SU-DHL-6 (cell line): ENCODE results near the gene CC2D1B.

Experiments used
- CTCF ChIP-seq: fragments of 200-600 bp; sonication (generic); IDR thresholded peaks from one replicate; pipeline ENCODE4 v1.5.1; 2017; ENCODE audit warnings: antibody characterized with exemption, mild to moderate bottlenecking, low read length, moderate library complexity; ENCODE audit not compliant: insufficient read depth, poor library complexity, severe bottlenecking
- EZH2phosphoT487 ChIP-seq: fragments of 200-600 bp; sonication (generic), shearing (Covaris generic); conservative IDR thresholded peaks from 2 replicates; pipeline ENCODE4 v1.6.1; 2018; ENCODE audit warnings: mild to moderate bottlenecking, antibody characterized with exemption, low read length, moderate library complexity, mixed read lengths

DNA sequence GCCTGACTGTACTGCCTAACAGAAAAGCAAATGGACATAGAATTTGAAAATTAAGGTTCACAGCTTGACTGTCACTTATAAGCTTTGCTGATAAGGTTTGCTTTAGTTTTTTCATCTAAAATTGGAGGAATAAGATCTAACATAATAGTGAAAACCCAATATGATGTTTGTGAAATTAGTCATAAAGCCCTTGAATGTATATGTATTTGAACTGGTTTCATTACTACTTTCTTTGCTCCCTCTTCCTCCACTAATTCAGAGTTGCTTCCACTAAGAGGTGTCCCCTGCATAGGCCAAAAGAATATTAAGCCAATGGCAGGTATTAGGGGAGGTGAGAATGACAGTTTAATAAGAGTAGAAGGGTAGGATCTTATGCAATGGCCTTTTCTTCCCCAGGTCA lies 48.9 kb upstream of the CC2D1B start:
- TF ChIP-seq CTCF (no peak), EZH2phosphoT487 (no peak)
